Activated CD4-positive, alpha-beta memory T cell treated with anti-CD3 and anti-CD28 coated beads for 36 hours (primary cell): ENCODE data around the gene CD69. TPM values are rescaled to one million over a fixed set of nuclear protein-coding genes. Genes with fewer than 3 reads are reported as not detected.
A peak's percentile ranks its signal among the peaks of the same experiment; 100 is the strongest.

ENCODE experiments used
- CTCF ChIA-PET: fragments of 350-600 bp; sonication (Branson Sonifier 250); formaldehyde crosslinking; loops from one replicate; lab custom pipeline; 2021; ENCODE audit warnings: antibody characterized with exemption, inconsistent platforms; lab: Charles Lee
- POLR2A ChIA-PET: fragments of 350-600 bp; sonication (Branson Sonifier 250); formaldehyde crosslinking; loops from one replicate; lab custom pipeline; 2021; ENCODE audit warnings: antibody characterized with exemption; lab: Charles Lee
- DNase-seq: peaks from one replicate; pipeline ENCODE4 v3.0.0-alpha.2; 2020
- H3K27ac Mint-ChIP-seq: one replicate; pipeline ENCODE4 v1.8.0; 2021; ENCODE audit warnings: mixed read lengths
- H3K27me3 Mint-ChIP-seq: one replicate; pipeline ENCODE4 v1.8.0; 2021; ENCODE audit warnings: mixed read lengths
- H3K36me3 Mint-ChIP-seq: one replicate; pipeline ENCODE4 v1.8.0; 2021; ENCODE audit warnings: mixed read lengths
- H3K4me1 Mint-ChIP-seq: one replicate; pipeline ENCODE4 v1.8.0; 2021; ENCODE audit warnings: low read depth, mixed read lengths
- H3K4me3 Mint-ChIP-seq: one replicate; pipeline ENCODE4 v1.8.0; 2021; ENCODE audit warnings: mild to moderate bottlenecking, mixed read lengths
- H3K9me3 Mint-ChIP-seq: one replicate; pipeline ENCODE4 v1.8.0; 2021; ENCODE audit warnings: mixed read lengths
- intact Hi-C: fragments of 100-400 bp; cut with micrococcal nuclease; formaldehyde crosslinking; loops from one replicate; pipeline ENCODE4 v1.15.1; 2023
- total RNA-seq, 2 experiments: library from RNA; stranded (reverse); gene quantifications; one replicate each; pipeline ENCODE4 v1.2.3, GENCODE V29; 2021

CD69 gene
- total RNA-seq, 2 experiments from 2014 or later = 118 to 120 TPM

GRCh38 chr12:9781360-9781759, 20.7 kb upstream of the CD69 start:
- intact Hi-C loops = no loop called here
- peaks cover 60% of the 10 kb centered on the region for H3K4me1 Mint-ChIP-seq
- H3K27ac Mint-ChIP-seq = peak overlapping the region; percentile 20
- CTCF ChIA-PET = interaction anchor here (1.0 to 2.8 kb wide), 5 partner anchors 9 to 146 kb away, joined by 3 to 9 read pairs (median 3); no protein-coding TSS in a partner anchor
- H3K9me3 Mint-ChIP-seq = no peaks in the 10 kb centered on the region
- no peak overlapping the region for H3K4me3 Mint-ChIP-seq
- POLR2A ChIA-PET = interaction anchor here (1.9 kb wide), 1 partner anchor 20 kb away, joined by 5 read pairs; the partner anchor contains the start of gene CD69
- H3K27me3 Mint-ChIP-seq = no peaks in the 10 kb centered on the region
- H3K36me3 Mint-ChIP-seq = no peaks in the 10 kb centered on the region
- DNase-seq = no peak

GRCh38 chr12:9779209-9779608, 18.5 kb upstream of the CD69 start:
- CTCF ChIA-PET = interaction anchor here (1.3 to 2.7 kb wide), 2 partner anchors 19 to 29 kb away, joined by 3 to 9 read pairs; no protein-coding TSS in a partner anchor
- Mint-ChIP-seq H3K4me1 (peaks cover 75% of the 10 kb centered on the region), H3K9me3 (no peaks in the 10 kb centered on the region), H3K27me3 (no peaks in the 10 kb centered on the region), H3K27ac (no peak overlapping the region), H3K4me3 (no peak overlapping the region), H3K36me3 (no peaks in the 10 kb centered on the region)
- intact Hi-C loops = no loop called here
- POLR2A ChIA-PET = no interaction called here
- DNase-seq = no peak

GRCh38 chr12:9776781-9777180, 16.1 kb upstream of the CD69 start:
- no peak overlapping the region for H3K4me3 Mint-ChIP-seq
- ChIA-PET CTCF (interaction anchor here (0.7 to 1.8 kb wide), 4 partner anchors 9 to 767 kb away, joined by 3 to 5 read pairs (median 3); no protein-coding TSS in a partner anchor), POLR2A (interaction anchor here (4.3 kb wide), 1 partner anchor 16 kb away, joined by 20 read pairs; the partner anchor contains the start of gene CD69)
- no peaks in the 10 kb centered on the region for H3K9me3 Mint-ChIP-seq
- peaks cover 94% of the 10 kb centered on the region for H3K4me1 Mint-ChIP-seq
- DNase-seq = no peak
- no peaks in the 10 kb centered on the region for H3K27me3 Mint-ChIP-seq
- intact Hi-C loops = no loop called here
- no peaks in the 10 kb centered on the region for H3K36me3 Mint-ChIP-seq
- H3K27ac Mint-ChIP-seq = peak overlapping the region; percentile 53

- CTCF ChIA-PET = interaction anchor here (1.0 to 4.1 kb wide), 2 partner anchors 22 to 24 kb away, joined by 4 to 18 read pairs; no protein-coding TSS in a partner anchor
- Mint-ChIP-seq H3K36me3 (no peaks in the 10 kb centered on the region), H3K4me1 (peaks cover 88% of the 10 kb centered on the region), H3K4me3 (peak overlapping the region; percentile 7), H3K27ac (peak overlapping the region; percentile 55), H3K27me3 (no peaks in the 10 kb centered on the region), H3K9me3 (no peaks in the 10 kb centered on the region)
- no peak for DNase-seq
- intact Hi-C loops = loop anchor here (2.0 kb wide), 1 partner anchor 19 kb away; no protein-coding TSS in a partner anchor
- POLR2A ChIA-PET = interaction anchor here (0.7 to 3.9 kb wide), 3 partner anchors 13 to 41 kb away, joined by 3 to 33 read pairs (median 3); partner anchors contain the start of gene CD69
These were observed 12.6 kb upstream of the CD69 start for GRCh38 chr12:9773216-9773877.

- no peak overlapping the region for H3K27ac Mint-ChIP-seq
- H3K4me3 Mint-ChIP-seq = no peak overlapping the region
- peaks cover 53% of the 10 kb centered on the region for H3K4me1 Mint-ChIP-seq
- ChIA-PET CTCF (interaction anchor here (2.0 to 3.8 kb wide), 3 partner anchors 12 to 35 kb away, joined by 16 to 74 read pairs (median 64); no protein-coding TSS in a partner anchor), POLR2A (interaction anchor here (0.6 to 13.1 kb wide), 7 partner anchors 12 to 104 kb away, joined by 3 to 277 read pairs (median 46); partner anchors contain the start of genes CLEC2B and CLEC2D)
- intact Hi-C loops = no loop called here
- H3K9me3 Mint-ChIP-seq = no peaks in the 10 kb centered on the region
- DNase-seq = no peak
- peaks cover 27% of the 10 kb centered on the region for H3K36me3 Mint-ChIP-seq
- peaks cover 2% of the 10 kb centered on the region for H3K27me3 Mint-ChIP-seq
These were observed 2.3 kb upstream of the CD69 start for GRCh38 chr12:9763025-9763424.

GRCh38 chr12:9762369-9762768, 1.7 kb upstream of the CD69 start:
- peaks cover 34% of the 10 kb centered on the region for H3K36me3 Mint-ChIP-seq
- no peaks in the 10 kb centered on the region for H3K9me3 Mint-ChIP-seq
- H3K4me1 Mint-ChIP-seq = peaks cover 51% of the 10 kb centered on the region
- H3K27ac Mint-ChIP-seq = peak overlapping the region; percentile 99
- intact Hi-C loops = no loop called here
- H3K4me3 Mint-ChIP-seq = peak overlapping the region; percentile 48
- peaks cover 2% of the 10 kb centered on the region for H3K27me3 Mint-ChIP-seq
- CTCF ChIA-PET = interaction anchor here (2.0 to 3.8 kb wide), 4 partner anchors 11 to 36 kb away, joined by 9 to 74 read pairs (median 40); no protein-coding TSS in a partner anchor
- no peak for DNase-seq
- POLR2A ChIA-PET = interaction anchor here (0.6 to 13.1 kb wide), 9 partner anchors 11 to 113 kb away, joined by 3 to 277 read pairs (median 46); partner anchors contain the start of genes CLEC2B and CLEC2D

- intact Hi-C loops = loop anchor here (1.0 to 2.0 kb wide), 2 partner anchors 29 to 33 kb away; partner anchors contain the start of gene CLECL1
- H3K4me1 Mint-ChIP-seq = peaks cover 49% of the 10 kb centered on the region
- no peak for DNase-seq
- H3K4me3 Mint-ChIP-seq = peak overlapping the region; percentile 100
- H3K36me3 Mint-ChIP-seq = peaks cover 44% of the 10 kb centered on the region
- ChIA-PET POLR2A (interaction anchor here (1.2 to 13.1 kb wide), 15 partner anchors 10 to 451 kb away, joined by 3 to 277 read pairs (median 33); partner anchors contain the start of genes CLEC2B, CLEC2D and GABARAPL1), CTCF (interaction anchor here (0.8 to 3.8 kb wide), 9 partner anchors 10 to 128 kb away, joined by 3 to 74 read pairs (median 6); partner anchors contain the start of gene CLEC2D)
- H3K27ac Mint-ChIP-seq = peak overlapping the region; percentile 99
- no peaks in the 10 kb centered on the region for H3K9me3 Mint-ChIP-seq
- H3K27me3 Mint-ChIP-seq = peaks cover 2% of the 10 kb centered on the region
These were observed 699 bp upstream of the CD69 start for GRCh38 chr12:9761419-9761781.

GRCh38 chr12:9760120-9760519, 581 bp downstream of the CD69 start:
- CTCF ChIA-PET = interaction anchor here (0.6 to 3.8 kb wide), 6 partner anchors 9 to 111 kb away, joined by 3 to 74 read pairs (median 7); partner anchors contain the start of gene CLEC2D
- DNase-seq = no peak
- peaks cover 55% of the 10 kb centered on the region for H3K36me3 Mint-ChIP-seq
- H3K9me3 Mint-ChIP-seq = no peaks in the 10 kb centered on the region
- intact Hi-C loops = loop anchor here (1.0 to 2.0 kb wide), 4 partner anchors 8 to 110 kb away; partner anchors contain the start of genes CLEC2D and CLECL1
- peaks cover 51% of the 10 kb centered on the region for H3K4me1 Mint-ChIP-seq
- peak overlapping the region; percentile 99 for H3K27ac Mint-ChIP-seq
- peak overlapping the region; percentile 100 for H3K4me3 Mint-ChIP-seq
- POLR2A ChIA-PET = interaction anchor here (0.5 to 13.1 kb wide), 16 partner anchors 9 to 452 kb away, joined by 3 to 277 read pairs (median 28); partner anchors contain the start of genes CLEC2B, CLEC2D and GABARAPL1
- H3K27me3 Mint-ChIP-seq = peaks cover 2% of the 10 kb centered on the region

GRCh38 chr12:9759694-9760093, 1.0 kb downstream of the CD69 start:
- ChIA-PET CTCF (interaction anchor here (0.6 to 3.8 kb wide), 4 partner anchors 9 to 111 kb away, joined by 3 to 74 read pairs (median 34); partner anchors contain the start of gene CLEC2D), POLR2A (interaction anchor here (1.3 to 13.1 kb wide), 11 partner anchors 9 to 110 kb away, joined by 5 to 277 read pairs (median 46); partner anchors contain the start of genes CLEC2B and CLEC2D)
- peak overlapping the region; percentile 99 for H3K27ac Mint-ChIP-seq
- H3K4me1 Mint-ChIP-seq = peaks cover 52% of the 10 kb centered on the region
- H3K4me3 Mint-ChIP-seq = peak overlapping the region; percentile 100
- peaks cover 59% of the 10 kb centered on the region for H3K36me3 Mint-ChIP-seq
- peaks cover 2% of the 10 kb centered on the region for H3K27me3 Mint-ChIP-seq
- intact Hi-C loops = loop anchor here (1.0 to 10.0 kb wide), 5 partner anchors 7 to 855 kb away; partner anchors contain the start of genes CLEC2D, CLECL1 and MAGOHB
- H3K9me3 Mint-ChIP-seq = no peaks in the 10 kb centered on the region
- DNase-seq = no peak

GRCh38 chr12:9758119-9758518, 2.6 kb downstream of the CD69 start:
- Mint-ChIP-seq H3K4me1 (peaks cover 52% of the 10 kb centered on the region), H3K27me3 (peaks cover 2% of the 10 kb centered on the region), H3K9me3 (no peaks in the 10 kb centered on the region), H3K27ac (peak overlapping the region; percentile 99), H3K4me3 (peak overlapping the region; percentile 100), H3K36me3 (peaks cover 72% of the 10 kb centered on the region)
- ChIA-PET CTCF (interaction anchor here (0.6 to 13.5 kb wide), 13 partner anchors 8 to 249 kb away, joined by 3 to 624 read pairs (median 4); no protein-coding TSS in a partner anchor), POLR2A (interaction anchor here (0.9 to 13.1 kb wide), 16 partner anchors 8 to 809 kb away, joined by 3 to 277 read pairs (median 10); partner anchors contain the start of genes CLEC2B, CLEC2D and M6PR)
- DNase-seq = no peak
- intact Hi-C loops = loop anchor here (10.0 kb wide), 1 partner anchor 857 kb away; the partner anchor contains the start of gene MAGOHB
